GM03348 (cell line): ENCODE measurements around the gene KLF16.
A peak's percentile ranks its signal among the peaks of the same experiment; 100 is the strongest.

Experiments used
- DNase-seq: peaks from one replicate; pipeline ENCODE4 v3.0.0; 2012; ENCODE audit warnings: low spot score

The KLF16 gene

GRCh38 chr19:1855040-1855827 is 8.1 kb downstream of the KLF16 start:
- DNase-seq = peak; percentile 98

- DNase-seq = no peak
Observed at GRCh38 chr19:1854542-1855039, 8.8 kb downstream of the KLF16 start.

GRCh38 chr19:1854039-1854541 is 9.3 kb downstream of the KLF16 start:
- DNase-seq = no peak

GRCh38 chr19:1853295-1854038 is 9.9 kb downstream of the KLF16 start:
- DNase-seq = peak; percentile 92

- no peak for DNase-seq
Observed at GRCh38 chr19:1852581-1853128, 10.7 kb downstream of the KLF16 start.

- no peak for DNase-seq
Observed at GRCh38 chr19:1851654-1852580, 11.5 kb downstream of the KLF16 start.

- DNase-seq = no peak
Observed at GRCh38 chr19:1850809-1851653, 12.3 kb downstream of the KLF16 start.

- no peak for DNase-seq
Observed at GRCh38 chr19:1849886-1850398, 13.4 kb downstream of the KLF16 start.

- DNase-seq = no peak
Observed at GRCh38 chr19:1849132-1849474, 14.3 kb downstream of the KLF16 start.

- DNase-seq = peak; percentile 96
Observed at GRCh38 chr19:1848399-1849131, 14.8 kb downstream of the KLF16 start, which contains the start of gene REXO1. REXO1 (minus strand) TSS chr19:1848483; CDS start chr19:1848358, 125 bp downstream.

GRCh38 chr19:1847684-1848398 is 15.5 kb downstream of the KLF16 start:
- peak; percentile 65 for DNase-seq

- no peak for DNase-seq
Observed at GRCh38 chr19:1847348-1847683, 16.1 kb downstream of the KLF16 start.

- DNase-seq = no peak
Observed at GRCh38 chr19:1846517-1847204, 16.7 kb downstream of the KLF16 start.

GRCh38 chr19:1845642-1846041 is 17.7 kb downstream of the KLF16 start:
- DNase-seq = no peak

GRCh38 chr19:1845125-1845515 is 18.3 kb downstream of the KLF16 start:
- no peak for DNase-seq

GRCh38 chr19:1844513-1845124 is 18.8 kb downstream of the KLF16 start:
- no peak for DNase-seq

- DNase-seq = no peak
Observed at GRCh38 chr19:1843646-1844394, 19.6 kb downstream of the KLF16 start.
